ENCODE measurements around the gene RAB6B.

RAB6B gene

DNA sequence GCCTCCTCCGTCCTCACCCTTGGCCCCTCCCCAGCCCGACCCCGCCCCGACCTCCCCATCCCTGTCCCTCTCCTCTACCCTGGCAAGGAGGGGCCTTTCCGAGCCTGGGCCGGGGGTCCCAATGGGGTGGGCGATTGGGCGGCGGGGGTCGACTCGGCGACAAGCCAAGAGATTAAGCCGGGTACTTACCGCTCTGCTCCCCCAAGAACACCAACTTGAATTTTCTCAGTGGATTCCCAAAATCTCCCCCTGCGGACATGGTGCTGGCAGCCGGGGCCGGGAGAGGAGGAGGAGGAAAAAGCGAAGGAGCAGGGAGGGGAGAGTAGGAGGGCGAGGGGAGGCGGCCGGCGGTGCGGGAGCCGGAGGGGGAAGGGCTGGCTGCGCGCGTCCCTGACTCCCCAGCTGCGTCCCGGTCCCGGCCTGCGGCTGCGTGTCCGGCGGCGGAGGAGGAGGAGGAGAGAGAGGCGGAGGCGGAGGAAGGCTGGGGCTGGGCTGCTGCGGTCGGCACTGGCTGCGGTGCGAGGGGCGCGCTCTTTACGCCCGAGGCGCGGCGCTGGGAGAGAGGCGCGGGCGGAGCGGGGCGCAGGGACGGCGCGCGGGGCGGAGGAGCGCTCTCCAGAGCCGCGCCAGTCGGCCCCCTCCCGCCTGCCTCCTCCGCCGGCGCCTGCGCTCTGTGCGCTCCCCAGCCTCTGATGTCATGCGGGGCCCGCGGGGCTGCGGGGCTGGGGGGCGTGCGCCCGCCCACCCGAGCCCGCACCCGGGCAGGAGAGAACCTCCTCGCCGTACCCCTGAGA, at the start of gene RAB6B:
Gene RAB6B (minus strand): TSS at position 675 of the 794 bp plus-strand sequence. CDS start 416 bp downstream, at position 259.
- no peak for DNase-seq (ENCODE audit: low read depth in 2 of 2, low spot score in 1 of 2)

DNA sequence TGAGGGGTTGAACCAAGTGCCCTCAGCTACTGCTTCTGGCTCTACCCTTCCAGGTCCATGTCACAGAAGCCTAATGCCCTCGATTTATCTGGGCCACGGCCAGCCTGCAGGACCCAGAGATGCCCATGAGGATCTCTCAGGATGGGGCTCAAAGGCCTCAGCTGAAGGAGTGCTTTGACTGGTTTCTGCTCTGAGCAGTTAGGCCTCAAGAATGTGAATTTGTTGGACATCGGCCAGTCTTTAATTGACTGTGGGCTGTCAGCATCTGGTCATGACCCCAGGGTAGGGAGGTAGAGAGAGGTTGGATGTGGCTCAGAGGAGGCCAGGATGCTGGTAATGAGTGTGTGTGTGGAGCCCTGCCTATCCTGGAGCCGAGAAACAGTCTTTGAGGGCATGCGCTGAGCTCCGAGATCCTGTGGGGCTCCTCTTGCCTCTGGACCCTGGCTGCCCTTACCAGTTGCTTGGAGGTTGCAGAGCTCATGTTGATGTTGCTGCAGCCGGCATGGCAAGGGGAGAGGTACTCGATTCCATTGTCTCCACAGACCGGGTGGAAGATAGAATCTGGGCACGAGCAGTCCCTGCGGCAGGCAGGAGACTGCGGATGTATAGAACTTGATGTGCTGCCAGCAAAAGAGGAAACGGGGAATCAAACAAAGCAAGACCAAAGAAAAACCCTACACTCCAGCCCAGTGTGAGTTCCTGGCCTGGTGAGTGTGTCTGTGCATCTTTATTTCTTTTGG, 49.1 kb upstream of the RAB6B start:
- DNase-seq (ENCODE audit: low read depth in 2 of 2, low spot score in 1 of 2): no peak

DNA sequence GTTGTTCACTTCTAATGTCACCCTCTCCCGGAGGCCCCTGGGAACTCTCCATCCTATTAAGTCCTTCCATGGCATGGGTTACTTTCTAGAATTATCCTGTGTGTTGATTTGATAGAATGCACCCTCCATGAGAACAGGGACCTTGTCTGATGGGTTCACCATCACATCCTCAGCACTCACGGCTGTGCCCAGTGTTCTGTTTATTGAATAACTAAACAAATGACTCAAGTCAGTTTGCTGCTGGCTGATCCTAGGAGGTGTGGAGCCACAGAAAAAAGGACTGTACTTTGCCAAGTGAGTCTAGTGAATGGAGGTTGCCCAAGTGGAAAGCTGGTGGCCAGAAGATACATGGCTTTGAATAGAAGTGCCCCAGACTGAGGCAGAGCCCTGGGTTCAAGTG, 48.5 kb upstream of the RAB6B start:
- DNase-seq (ENCODE audit: low read depth in 2 of 2, low spot score in 1 of 2): no peak

DNA sequence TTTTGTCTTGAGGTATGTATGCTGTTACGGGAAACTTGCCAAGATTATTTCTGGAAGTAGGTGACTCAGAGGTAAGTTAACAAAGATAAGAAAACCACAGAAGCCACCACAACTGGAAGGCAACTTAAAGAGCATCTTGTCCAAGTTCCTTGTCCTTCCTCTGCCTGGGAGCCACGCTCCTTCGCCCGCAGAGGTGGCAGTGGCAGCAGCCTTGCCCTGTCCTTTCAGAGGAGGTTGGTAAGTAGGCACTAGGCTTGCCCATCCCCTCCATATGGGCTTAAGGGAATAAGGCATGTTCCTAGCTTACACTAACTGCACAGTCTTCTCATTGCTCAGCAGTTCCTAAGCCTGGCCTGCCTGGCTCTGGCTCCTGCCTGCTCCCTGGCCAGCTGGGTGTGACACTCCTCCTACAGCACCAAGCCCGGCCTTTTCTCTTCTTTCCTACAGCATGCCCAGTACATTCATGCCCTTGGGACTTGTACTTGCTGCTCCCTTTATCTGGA, 48.0 kb upstream of the RAB6B start:
- no peak for DNase-seq (ENCODE audit: low read depth in 2 of 2, low spot score in 1 of 2)

DNA sequence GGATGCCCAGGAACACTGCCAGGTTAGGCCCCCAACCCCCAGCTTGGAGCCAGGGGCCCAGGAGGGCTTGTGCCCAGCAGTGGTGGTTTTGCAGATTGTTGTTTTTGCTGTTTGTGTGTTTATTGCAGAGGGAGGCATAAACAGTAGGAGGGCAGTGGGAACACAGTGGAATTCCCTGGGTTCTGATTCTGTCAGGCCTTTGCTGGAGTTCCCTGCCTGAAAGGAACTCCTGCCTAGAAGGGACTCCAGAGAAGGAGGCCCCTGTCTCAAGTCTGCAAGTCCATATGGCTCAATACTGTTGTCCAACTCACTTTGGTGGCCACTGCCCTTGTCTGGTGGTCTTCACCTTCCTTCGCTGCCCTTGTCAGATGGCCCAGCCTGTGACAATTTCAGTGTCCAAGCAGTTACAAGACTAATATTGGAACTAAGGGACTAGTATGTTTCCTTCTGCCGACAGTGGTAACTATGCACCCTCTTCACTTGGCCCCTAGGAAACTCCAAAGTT, 47.4 kb upstream of the RAB6B start:
- DNase-seq (ENCODE audit: low read depth in 2 of 2, low spot score in 1 of 2): no peak

DNA sequence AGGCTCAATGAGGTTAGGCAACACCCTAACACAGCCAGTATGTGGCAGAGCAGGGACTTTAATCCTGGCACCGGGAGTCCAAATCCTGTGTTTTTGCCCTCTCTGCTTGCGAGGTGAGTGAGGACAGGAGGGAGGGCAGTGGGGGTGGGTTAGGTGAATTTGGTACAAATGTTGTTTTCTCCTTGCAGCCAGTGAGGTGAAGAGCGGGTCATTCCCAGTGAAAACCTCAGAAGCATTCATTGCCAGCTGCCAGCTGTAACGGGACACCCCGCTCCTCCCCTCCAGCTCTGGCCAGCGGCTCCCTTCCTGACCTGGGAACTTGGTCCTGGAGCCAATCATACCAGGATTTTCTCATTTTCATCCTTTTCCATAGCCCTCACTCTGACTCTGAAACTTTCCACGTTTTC, 45.7 kb upstream of the RAB6B start:
- DNase-seq (ENCODE audit: low read depth in 2 of 2, low spot score in 1 of 2): no peak

DNA sequence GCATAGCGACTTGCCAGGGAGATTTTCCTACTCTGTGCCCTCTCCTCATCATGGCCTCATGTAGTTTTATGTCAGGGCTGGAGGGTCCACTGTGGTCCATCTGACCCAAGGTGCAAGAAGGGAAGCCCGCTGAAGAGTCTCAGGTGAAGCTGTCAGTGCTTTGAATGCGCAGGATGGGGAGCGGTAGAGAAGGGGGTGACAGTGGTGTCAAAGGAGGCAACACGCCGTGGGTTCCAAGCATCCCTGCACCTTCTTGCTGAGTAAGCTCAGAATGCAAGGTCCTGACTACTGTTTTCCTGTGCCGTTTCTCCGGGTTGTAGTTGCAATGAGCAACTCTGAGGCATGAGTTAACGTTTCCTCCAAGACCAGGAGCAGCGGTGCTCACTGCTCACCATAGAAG, 44.9 kb upstream of the RAB6B start:
- DNase-seq (ENCODE audit: low read depth in 2 of 2, low spot score in 1 of 2): no peak

DNA sequence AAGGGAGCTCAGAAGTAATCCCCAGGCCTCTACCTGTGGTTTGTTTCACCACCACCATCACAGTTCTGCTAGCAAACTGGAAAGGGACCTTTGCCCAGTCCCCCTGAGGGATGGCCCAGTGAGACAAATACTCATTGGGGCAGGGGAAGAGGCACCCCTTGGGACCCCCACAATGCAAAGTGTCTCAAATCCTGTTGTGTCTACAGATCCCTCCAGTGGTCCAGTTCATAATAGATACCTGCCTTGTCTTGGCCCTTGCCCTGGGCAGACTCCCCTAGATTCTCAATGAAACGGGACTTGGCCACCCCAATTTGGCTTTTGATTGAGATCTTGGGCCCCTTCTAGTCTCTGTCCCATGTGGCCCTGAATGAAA, 43.8 kb upstream of the RAB6B start:
- DNase-seq (ENCODE audit: low read depth in 2 of 2, low spot score in 1 of 2): no peak

DNA sequence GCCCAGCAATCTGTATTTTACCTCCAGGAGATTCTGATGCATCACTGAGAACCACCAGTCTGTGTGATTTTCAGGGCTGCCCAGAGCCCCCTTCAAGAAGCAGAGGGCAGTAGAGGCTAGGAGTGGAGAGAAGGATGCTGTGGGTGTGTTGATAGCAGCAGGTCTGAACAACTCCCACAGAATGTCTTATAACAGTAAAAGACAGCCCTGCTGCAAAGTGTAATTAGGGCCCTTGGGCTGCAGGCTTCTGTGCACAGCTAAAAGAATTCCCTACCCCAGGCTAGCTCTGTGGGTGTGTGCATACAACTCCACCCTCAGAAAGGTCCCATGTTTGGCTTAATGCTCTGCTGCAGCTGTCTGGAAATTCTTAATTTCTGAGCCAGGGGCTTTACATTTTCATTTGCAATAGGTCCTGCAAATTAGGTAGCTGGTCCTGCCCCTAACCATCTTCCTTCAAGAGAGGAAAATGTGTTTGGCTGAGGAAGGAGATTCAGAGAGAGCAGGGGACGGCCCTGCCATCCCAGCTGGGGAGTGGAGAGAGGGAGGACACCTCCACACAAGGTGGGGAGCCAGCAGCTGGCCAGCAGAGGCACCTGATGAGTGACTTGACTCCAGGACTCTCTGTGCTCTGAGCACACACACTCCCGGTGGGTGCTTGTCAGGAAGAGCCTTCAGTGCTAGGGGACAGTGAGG, 43.2 kb upstream of the RAB6B start:
- no peak for DNase-seq (ENCODE audit: low read depth in 2 of 2, low spot score in 1 of 2)

DNA sequence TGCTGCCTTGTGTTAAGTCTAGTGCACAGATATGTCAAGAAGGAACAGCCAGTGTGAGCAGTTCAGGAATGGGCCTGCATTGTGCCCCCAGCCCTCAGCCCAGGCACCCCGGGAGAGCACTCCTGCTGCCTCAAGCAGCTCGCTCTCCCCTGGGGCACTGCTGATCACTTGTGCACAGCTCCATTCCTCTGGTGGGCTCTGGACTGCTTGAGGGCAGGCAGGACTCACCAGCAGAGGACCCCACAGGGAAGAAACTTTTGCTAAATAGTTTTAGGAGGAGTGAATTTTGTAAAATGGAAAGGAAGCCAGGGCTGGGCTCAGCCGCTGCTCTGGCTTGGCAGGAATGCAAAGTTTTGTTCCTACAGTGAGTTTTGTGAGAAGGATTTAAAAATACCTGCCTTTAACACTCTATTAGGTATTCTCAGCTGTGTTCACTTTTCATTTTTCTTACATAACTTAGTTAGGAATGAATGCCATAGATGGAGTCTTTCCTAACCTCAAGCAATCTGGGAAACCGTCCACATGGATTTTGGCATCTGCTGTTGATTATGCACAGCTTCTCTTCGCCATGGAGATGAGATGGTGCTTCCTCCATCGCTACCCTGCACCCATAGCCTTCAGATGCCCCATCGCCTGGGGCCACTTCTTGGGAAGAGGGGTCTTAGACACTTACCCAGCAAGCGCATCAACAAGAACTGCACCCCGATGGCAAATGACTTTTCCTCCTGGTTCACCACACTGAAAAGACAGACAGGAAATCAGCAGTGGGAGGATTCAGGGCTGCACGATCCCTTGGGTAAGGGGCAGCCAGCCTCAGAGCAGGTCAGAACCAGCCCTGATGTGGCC, 42.3 kb upstream of the RAB6B start:
- DNase-seq (ENCODE audit: low read depth in 2 of 2, low spot score in 1 of 2): no peak

DNA sequence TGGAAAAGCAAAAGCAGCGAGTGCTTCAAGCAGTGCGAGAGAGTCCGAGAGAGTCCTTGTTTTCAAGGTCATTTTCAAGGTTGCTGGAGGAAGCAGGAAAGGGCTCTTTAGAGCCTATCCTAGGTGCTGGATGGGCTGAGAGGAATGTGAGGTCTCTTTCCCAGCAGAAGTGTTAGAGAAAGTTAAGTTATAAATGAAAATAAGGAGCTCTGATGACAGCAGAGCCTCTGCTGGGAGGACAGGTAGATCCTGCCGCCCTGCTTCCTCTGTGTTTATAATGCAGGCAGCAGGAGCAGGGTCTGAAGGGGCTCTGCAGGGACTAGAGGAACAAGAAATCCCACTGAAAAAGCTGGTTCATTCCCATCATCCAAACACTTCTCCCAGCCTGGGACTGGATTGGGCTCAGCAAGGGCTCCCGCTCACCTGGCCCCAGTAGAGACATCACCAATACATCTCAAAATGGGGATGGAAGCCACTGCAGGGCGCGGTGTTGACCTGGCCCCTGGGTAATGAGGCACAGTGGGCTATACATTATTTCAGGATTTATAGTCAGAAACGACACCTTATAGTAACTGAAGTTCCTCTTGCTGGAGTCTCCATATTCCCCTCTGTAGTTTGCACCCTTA, 41.5 kb upstream of the RAB6B start:
- no peak for DNase-seq (ENCODE audit: low read depth in 2 of 2, low spot score in 1 of 2)

DNA sequence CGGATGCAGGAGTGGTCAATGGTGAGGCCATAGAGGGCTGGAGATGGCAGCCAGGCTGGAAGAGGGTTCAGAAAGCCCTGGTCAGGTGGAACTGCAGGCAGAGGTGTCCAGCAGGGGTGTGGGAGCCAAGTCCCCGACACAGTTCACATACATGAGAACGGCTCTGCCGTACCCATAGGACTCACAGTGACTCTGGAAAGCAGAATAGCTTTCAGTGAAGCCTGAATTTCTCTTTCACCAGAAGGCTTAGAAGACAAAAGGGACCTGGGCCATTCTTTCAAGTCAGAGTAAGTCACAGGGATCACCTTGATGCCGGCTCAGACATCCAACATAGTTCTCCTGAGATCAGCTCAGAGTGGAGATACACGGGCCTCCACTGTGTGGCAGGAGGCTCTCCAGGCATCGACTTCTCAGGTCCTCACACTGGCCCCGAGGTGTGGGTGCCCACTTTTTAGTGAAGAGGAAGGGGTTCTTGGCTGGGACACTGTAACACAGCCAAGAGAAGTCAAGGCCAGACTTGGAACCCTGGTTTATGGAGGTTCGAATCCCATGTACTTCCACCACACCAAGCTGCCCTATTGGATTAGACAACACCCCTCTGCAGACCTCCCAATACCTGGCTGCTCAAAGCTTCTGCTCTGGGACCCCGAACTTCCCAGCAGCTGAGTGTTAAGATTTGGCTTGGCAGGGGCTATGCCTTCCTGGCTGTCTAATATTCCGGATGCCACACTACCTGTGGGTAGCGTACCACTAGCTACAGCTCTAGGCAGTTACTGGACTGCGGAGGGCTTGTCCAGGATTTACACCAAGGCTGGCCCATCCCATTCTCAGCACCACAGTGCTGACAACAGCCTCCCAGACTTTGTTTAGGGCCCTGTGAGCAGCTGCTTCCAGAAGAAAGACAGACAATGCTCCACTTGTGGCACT, 40.4 kb upstream of the RAB6B start:
- DNase-seq (ENCODE audit: low read depth in 2 of 2, low spot score in 1 of 2): no peak

DNA sequence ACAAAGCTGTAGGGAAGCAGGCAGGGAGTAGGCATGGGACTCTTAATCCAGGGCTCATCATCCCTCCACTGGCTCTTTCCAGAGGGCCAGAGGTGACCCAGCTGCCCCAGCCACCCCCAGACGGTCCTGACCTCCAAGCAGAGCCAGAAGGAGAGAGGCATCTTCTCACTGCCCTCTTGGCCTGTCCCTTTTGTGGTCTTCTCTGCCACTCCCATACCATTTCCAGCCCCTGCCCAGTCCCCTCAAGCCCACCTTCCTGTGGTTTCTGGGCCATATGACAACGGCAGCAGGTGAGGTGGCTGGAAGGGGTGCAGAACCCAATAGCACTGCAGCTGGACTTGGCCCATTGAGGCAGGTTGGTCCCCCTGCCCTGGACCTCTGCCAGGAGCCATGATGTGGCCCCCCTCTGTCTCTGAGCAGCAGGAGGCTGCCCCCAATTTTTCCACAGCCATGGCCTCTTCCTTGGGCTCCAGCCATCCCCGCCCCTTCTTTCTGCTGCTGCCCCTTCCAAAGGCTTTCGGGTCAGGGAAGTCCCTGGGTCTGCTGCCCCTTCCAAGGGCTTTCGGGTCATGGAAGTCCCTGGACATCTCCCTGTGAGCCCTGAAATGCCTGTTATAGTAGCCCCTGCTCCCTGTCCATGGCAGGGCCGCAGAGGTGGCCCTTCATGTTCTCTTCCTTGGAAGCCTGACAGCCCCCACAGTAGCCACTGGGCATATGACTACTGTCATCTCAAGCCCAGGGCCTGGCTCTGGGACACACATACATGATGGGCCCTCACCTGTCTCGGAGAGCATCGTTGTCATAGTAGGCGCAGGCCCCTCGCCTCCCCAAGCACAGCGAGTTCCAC, 39.5 kb upstream of the RAB6B start:
- no peak for DNase-seq (ENCODE audit: low read depth in 2 of 2, low spot score in 1 of 2)

DNA sequence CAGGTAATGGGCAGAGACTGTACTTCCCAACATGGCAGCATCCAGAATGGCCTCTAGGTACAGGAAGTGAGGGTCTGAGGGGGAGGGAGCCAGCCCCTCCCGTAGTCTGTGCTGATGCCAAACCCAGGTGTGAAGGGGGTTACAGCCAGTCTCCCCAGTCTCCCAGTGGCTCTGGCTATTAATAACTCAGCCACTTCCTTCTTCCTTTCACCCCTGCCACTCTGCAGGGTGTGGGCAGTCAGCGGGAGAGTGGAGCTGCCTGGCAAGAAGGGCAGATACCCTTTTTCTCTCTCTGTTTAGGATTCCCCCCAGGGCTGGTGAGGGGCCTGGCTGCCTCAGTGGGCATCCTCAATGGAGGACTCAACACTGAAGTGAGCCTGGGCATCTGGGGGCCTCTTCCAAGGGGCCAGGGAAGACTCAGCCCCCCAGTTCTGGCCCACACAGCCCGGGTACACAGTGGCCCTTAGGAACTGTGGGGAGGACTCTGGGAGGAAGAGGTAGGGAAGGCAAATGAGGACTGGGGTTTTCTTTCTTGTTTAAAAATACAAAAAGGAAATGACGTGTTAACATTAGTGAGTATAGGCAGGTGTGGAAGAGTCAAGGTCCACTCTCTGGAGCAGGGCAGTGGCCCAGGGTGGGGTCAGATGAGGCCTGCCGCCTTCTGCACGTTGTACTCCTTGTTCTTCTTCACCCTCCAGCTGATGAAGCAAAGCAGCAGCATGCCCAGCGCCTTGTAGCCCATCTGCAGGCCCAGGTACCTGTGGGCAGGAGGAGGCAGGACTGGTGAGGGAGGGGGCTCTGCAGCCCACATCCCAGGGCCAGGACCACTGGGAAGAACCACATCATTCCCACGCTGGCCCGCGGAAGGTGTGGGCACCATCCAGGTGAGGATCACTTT, 38.6 kb upstream of the RAB6B start:
- no peak for DNase-seq (ENCODE audit: low read depth in 2 of 2, low spot score in 1 of 2)

DNA sequence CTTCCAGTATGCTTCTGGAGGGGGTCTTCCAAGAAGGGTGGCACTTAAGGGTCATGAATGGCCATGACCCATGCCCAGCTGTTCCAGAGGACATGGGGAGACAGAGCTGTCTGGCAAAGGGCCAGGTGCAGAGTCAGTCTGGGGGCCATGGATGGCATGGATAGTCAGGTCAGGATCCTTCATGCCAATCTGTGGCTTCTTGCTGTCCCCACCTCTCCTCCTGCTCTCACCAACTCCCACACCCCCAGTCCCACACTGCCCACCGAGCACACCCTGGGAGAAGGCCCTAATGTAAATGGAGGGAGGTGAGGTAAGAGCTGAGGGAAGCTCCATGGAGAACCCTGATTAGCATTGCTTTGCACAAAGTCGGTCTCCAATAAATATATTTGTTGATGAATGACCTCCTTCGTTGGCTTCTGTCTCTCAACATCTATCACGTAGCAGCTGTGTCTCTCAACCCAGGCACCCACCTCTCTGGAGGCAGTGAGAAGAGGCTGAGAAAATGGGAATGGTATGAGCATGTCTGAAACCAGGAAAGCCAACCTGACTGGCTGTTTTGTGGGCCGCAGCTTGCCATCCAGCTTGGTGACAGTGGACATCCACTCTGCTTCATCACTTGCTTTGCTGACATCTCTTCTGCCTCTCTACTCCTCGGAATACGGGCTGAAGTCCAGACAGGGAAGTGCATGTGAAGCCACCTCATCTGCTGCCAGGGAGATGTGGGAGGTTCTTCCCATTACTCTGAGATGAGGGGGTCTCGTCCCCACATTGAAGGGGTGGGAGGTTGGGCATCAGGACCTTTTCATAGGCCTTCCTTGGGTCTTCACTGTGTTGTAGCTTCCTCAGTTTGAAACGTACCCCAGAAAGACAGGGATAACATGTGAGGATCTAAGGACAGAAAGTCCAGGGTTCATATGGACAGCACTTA, 37.7 kb upstream of the RAB6B start:
- DNase-seq (ENCODE audit: low read depth in 2 of 2, low spot score in 1 of 2): no peak

DNA sequence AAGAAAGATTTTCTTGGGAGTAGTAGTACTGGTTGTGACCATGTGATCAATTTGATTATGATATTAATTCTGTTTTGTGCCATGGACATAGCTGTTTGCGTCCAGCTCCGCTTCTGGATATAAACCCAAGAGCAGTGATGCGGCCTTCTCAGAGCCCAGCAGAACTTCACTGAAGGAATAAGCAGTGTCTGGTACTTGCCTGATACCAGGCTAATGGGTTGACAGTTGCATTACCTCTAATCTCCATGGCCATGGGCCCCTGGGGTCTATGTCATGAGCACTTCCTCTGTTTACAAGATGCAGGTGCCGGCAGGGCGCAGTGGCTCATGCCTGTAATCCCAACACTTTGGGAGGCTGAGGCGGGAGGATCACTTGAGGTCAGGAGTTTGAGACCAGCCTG, 36.3 kb upstream of the RAB6B start:
- DNase-seq (ENCODE audit: low read depth in 2 of 2, low spot score in 1 of 2): no peak
